Hematopoietic multipotent progenitor cell treated with erythropoietin and hydrocortisone succinate and interleukin-3 and kit ligand, for 17 days (in vitro differentiated cells): ENCODE results near the gene SYT1.

Experiments used
- DNase-seq: peaks from one replicate; pipeline ENCODE4 v3.0.0-alpha.2; 2015; ENCODE audit warnings: low spot score

Gene SYT1

DNA sequence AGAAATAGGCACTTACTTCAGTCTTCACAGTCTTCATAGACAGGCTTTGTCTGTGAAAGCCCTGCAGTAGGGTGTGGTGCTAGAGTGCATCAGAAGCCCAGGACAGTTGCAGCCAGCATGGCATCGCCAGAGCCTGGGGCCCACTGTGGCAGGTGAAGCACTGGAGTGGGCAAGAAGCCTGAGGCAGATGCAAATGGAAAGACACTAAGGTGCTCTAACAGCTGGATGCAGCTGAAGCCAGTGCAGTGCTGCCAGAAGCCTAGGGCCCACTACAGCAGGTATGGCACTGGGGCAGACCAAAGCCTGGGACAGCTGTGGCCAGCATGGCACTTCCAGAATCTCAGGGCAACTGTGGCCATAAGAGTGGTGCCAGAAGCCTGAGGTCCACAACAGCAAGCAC, 358.6 kb downstream of the SYT1 start:
- no peak for DNase-seq

DNA sequence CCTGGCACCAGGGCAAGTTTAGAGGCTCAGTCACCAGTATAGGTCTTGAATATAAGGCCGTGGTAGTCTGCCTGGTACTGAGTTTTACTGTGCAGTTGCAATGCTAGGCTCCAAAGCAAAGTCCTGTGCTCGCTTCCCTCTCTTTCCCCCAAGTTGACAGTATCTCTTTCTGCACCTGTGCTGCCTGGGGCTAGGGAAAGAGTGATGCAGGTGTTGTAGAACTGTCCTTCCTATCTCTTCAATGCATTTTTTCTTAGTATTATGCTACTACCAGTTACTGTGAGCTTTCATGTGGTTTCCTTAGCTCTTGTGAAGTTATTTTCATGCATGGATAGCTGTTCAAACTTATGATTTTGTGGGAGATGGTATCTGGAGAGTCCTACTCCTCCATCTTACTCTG, 359.2 kb downstream of the SYT1 start:
- no peak for DNase-seq

DNA sequence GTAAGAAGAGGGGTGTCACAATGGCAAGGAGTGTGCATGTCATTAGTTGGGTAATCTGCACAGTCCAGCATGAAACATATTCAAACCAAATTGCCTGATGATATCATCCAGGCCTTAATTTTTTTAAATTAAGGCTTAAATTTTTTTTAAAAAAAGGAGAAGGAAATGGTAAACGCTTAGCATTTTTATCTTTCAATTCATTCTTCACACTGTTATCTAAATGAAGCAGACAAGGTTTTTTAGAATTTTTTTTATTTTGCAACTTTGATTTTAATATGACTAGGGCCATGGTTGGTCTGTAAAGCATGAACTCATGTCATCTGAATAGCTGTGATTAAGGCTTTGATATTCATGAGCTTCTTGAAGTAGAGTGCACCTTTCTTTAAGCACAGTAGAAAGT, 362.5 kb downstream of the SYT1 start:
- DNase-seq: no peak

DNA sequence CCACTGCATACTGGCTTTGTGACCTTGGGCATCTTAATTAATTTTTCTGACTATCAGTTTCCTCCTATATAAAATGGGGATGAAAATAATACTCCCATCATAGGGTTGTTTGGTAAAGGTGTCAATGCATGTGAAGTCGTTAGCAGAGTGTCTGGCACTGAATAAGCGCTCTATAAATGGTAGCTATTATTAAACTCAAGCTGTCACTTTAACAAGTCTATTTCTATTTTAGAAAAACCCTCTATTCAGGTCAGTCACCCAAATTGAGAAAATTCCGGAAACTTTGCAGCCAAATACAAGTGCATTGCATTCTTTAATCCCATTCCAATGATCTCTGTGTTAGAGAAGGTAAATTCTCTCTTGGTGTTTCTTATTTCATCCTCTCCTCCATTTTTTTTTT, 363.1 kb downstream of the SYT1 start:
- no peak for DNase-seq

DNA sequence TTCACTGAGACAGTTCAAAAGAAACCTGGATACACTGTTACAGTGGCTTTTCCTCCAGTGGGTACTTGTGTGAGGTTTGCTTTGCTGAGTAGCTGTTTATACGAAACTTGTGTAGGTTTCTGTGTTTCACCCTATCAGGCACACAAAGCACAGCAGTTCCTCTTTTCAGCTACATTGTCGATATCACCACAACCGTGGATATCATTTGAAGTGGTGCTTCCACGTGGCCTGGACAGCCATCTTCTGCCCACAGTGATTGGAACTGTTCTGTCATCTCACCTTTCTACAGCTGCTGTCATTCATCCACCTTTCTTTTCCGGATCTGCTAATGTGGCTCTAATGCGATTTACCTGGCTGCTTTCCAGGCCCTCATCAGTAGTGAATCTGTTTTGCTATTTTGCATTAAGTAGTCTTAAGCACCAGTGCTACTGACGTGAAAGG, 368.8 kb downstream of the SYT1 start:
- no peak for DNase-seq

DNA sequence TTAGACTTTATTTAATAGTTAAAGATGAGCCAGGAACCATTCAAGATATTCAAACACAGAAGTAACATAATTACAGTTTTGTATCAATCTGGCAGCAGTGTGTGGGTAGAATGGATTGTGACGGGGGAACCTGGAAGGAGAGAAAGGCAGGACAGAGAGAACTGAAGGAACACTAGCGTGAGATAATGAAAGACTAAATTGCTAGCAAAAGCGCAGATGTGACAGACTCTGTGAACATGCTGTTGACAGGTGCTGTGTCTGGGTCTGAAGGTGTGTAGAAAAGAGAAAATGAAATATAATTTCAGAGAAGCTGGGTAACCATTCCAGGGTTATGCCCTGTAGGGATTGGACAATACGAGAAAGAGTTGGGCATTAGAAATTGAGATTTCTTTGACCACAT, 372.3 kb downstream of the SYT1 start:
- DNase-seq: no peak

DNA sequence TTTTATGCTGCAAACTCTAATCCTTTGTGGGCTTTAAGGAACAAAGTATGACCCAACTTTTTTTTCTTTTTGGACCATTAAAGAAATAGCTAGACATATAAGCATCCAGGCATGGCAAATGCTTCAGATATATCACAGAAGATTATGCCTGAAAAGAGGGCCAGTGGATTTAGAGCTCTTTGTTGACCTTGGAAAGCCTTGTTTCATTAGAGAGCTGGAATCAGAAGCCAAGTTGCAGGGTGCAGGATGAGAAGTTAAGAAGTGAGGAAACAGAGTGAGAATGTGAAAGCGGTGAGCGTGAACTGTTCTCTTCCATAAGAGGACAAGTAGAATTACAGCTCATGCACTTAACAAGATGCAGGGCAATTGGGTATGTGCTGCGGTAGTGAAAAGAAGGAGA, 373.7 kb downstream of the SYT1 start:
- DNase-seq: no peak

DNA sequence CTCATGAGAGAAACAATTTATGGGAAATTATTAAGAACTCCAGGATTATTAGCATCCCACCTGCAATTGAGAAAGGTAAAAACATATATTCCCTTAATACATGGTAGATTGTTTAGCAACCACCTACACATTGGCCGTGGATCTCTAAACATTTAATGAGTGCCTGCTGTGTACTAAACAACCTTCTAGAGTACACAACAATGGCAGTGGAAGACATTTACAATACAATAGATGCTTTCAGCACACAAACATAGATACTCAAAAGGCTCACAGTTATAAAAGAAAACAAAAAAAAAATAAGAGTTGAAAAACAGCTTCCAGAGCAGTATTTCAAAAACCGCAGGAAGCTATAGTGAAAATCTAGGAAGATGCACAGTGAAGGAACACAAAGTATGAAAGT, 382.9 kb downstream of the SYT1 start:
- no peak for DNase-seq

DNA sequence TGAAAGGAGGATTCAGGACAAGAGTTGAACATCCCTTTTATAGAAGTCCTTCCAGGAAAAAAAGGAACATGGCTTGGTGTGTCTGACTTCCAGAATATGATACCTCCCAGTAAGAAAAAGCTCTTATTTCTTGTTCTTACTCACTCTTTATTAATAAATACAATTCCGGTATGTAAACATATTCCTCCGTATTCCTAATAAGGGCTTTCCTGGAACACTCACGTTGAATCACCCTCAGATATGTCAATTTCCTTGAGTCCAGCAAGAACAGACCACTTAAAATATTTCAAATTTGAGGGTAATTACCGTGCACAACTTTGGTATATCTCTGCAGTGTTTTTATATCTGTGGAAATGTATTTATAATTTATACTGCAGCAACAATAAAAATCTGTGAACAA, 385.6 kb downstream of the SYT1 start:
- no peak for DNase-seq

DNA sequence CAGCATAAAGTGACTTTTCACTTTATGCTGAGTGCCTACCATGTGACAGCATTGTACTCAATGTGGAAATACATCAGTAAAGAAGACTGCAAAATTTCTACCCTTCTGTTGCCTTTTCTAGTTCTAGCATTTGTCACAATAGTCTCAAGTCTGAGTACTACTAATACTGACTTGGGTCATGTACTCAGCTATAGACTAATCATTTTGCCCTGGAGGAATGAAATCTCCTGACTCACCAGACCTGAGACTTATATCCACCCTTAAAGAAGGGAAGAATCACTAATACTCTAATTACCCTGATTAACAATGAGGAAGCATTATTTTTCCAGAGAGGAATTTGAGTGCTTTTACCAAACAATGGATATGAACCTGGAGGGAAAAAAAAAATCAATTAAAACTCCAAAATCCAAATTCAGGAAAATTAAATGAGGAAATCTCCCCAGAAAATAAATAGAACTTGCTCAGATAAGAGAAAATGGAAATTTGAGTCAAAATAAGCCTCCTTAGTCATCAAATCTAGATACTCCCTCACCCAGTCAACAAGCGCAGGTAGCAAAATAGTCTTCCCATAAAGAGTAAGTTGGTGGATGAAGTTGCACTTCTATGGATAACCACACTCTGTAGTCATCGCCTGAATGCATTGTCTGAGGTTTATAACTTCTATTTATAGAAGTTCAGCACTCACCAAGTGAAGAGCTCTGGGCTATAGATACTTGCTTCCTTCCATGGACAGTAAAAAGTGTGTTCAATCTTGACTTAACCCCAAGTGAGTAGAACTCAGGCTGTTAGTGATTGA, 386.6 kb downstream of the SYT1 start:
- no peak for DNase-seq

DNA sequence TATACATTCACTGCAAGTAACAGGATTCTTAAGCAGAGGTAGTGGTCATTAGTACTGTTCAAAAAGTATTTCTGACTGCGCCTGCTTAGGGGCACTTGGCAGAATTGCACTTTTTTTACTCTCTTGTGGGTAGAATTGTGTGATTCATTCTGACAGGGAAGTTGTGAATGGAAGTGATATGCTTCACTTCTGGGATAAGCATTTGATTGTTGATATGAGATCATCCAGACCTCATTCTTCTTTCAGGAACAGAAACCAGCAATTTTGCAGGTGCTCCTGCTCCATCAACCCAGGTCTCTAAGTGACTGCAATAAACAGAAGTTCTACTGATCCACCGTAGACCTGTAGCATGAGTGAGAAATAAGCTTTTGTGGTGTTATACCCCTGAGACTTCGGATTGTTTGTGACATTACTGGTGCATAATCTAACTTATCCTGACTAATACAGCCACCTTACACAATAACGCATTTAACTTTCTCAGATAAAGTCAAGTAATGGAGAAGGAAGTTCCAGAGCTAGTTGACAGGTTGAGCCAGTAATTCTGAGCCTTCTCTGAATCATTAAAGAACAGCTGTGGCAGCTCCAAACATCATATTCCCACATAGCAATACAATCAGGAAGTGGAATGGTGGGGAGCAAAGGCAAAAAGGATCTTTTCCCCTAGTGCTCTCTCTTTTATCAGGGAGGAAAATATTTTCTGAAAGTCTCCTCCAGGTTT, 387.9 kb downstream of the SYT1 start:
- no peak for DNase-seq

DNA sequence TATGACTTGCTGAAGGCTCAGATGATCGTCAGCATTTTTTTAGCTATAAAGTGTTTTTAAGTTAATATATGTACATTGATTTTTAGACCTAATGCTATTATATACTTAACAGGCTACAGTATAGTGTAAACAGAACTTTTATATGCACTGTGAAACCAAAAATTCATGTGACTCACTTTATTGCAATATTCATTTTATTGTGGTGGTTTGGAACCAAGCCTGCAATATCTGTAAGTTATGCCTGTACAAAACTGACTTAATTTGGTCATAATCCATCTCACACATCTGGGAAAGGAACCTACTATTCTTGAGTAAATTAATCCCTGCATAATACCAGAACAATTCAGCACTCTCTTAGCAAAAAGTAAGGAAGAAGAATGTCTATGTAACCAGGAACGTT, 390.7 kb downstream of the SYT1 start:
- no peak for DNase-seq

DNA sequence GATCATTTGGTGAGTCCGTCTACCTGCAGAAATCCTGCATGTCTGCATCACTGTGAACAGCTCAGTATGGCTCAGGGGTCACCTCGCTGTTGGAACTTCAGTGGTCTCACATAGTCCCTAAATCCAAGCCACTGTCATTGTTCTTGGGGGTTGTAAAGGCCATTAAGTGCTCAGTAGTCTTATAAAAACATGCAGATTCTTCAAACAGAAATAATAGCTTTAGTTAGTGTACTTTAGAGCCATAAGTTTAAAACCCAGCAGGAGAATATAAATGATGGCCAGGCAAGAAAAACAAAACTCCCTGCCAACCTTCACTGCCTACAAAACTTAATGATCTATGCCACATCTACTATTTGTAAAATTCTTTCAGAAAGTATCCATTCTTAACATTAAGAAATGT, 396.3 kb downstream of the SYT1 start:
- DNase-seq: no peak

DNA sequence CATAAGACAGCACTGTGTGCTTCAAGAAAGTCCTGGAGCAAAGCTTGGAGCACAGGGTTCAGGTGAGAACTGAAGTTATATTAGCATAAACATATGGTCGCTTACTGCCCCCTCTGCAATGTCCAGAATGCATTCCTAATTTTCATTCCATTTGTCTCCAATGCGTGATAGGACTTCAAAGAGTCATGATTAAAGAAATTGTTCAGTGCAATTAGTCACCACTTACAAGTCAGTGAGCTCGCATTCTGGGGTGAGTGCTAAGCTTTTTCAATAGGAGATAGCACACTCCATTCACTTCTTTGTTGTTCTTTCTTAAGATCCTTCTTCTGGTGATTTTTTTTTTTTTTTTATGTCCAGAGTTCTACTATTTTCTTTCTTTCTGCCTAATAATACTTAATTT, 398.4 kb downstream of the SYT1 start:
- no peak for DNase-seq

DNA sequence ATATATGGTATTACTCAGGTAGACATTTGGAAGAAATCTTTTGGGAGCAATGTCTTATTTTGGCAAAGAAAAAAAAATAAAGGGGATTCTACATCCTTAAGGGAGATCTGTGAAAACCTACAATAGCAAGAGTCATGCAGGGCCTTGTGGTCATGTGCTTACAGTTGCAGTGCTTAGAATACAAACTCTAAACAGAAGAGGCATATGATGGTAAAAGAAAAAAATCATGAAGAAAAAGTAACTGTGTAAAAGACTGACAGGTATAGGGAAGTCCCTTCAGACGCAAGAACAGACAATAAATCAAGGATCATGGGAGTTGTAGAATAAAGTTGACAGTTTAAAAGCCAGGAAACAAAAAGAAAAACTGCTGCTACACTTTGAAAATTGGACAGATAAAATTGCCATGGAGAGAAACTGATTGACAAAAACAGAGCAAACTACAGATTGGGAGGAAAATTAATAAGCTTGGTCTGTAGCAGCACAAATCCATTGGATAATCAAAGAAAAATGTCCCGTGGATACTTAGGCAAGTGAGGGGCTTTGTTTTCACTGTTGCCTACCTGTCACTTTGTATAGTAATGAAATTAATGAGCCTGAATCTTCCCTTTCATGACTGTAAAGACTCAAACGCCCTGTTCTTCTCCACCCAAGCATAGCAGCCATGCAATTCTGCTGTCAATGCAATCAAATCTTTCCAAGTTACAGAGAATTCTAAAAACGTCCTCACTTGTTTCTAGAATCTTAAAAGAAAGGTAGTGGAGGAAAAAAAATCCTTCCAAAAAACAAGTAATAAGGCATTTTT, 402.0 kb downstream of the SYT1 start:
- DNase-seq: no peak

DNA sequence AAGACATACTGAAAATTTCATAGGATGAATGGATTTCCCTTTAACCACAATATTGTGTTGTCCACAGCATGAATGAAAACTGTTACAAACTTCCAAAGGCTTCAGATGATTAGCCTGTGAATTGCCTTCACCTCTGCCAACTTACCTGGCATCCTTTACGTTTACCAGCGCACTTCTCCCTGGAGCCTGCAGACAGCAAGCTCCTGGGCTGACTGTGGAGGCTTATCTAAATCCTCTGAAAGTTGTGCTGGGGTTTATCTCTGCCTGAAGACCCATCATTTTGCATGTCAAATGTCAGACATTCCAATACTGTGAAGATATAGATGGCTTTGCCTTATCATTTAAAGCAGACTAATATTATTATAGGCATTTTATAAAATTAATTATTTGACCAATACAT, 403.0 kb downstream of the SYT1 start:
- no peak for DNase-seq

DNA sequence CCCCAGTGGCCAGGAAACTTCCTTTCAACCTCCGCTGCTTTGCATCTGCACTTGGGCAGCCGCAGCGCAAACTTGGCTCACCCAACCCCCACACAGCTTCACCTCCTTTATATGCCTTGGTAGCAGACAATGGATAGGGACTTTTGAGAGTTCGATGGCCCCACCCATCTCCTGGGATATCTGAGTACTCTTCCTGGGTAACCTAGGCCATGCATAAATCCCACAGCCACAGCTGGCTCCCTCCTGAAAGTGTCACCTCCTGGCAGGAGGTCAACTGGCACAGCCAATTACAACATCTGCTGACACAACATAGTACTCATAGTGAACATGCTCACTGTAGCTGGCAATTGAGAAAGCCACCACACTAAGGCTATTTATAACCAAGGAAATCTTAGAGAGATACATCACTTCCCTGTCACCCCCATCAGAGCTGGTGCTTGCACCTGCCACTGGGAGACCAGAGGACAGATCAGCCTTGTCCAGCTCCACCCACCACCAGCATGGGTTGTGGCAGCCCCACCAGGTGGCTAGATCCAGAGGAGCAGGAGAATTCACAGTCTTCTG, 410.0 kb downstream of the SYT1 start:
- DNase-seq: no peak

DNA sequence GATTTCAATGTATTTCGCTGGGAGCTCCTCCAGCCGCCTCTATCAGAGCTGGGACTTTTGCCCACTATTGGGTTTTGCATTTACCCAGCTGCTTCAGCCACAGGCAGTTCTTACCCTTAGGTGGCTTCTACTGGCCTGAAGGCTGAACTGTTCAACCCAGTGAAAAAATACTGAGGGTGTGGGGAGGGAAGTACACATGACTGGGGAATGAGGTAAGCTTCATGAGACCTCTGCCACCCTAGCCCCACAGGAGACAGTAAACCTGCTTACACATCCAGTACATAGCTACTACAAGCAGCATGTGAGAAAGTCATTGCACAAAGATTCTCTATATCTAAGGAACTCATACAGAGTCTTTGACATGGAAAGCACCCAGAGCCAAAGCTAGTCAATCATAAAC, 411.1 kb downstream of the SYT1 start:
- DNase-seq: no peak

DNA sequence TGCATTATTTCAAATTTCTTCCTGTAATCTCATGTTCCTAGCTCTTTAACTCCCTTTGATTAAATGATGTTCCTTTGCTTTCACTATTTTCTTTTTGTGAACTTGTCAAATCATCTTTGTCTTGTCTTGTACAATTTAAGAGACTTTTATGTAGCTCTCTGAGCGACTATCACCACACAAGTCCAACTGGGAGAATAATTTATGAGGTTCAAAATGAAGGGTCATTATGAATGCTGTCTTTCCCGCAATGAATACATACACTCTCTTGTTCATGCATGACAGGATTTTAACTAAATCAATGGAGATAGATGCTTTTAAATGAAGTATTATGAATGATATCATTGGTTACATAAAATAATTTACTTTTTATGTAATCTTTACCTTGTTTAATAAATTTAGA, 418.8 kb downstream of the SYT1 start:
- no peak for DNase-seq

DNA sequence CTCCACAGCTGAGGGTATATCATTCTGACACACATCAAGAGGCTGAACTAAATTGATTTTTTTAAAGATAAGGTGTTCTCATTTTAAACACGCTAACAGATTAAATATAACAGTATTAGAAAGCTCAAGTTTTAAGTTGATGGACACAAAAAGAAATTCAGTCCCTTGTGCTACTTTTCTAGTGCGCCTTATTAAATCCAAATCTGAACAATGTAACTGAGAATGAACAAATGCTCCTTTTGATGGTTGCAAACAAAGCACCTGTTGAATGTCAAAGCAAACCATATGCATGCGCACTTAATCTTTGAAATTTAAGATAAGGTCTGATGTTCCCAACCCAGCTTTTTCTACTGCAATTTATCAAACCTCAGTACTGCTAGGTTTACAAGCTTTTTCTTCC, 424.3 kb downstream of the SYT1 start:
- no peak for DNase-seq

DNA sequence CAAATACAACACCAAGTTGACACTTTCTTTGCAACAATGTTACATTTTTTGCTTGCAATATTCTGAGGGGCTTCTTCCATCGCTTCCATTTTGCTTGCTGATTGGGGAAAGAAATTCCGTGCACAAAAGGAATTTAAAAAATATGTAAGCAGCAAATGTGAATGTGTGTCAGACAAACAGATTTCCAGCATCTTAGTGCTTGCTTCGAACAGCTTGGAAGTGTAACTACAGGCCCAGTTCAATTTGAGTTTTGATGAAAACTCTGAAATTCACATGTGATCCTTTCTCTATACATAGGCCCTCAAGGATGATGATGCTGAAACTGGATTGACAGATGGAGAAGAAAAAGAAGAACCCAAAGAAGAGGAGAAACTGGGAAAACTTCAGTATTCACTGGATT, 427.1 kb downstream of the SYT1 start:
- no peak for DNase-seq

DNA sequence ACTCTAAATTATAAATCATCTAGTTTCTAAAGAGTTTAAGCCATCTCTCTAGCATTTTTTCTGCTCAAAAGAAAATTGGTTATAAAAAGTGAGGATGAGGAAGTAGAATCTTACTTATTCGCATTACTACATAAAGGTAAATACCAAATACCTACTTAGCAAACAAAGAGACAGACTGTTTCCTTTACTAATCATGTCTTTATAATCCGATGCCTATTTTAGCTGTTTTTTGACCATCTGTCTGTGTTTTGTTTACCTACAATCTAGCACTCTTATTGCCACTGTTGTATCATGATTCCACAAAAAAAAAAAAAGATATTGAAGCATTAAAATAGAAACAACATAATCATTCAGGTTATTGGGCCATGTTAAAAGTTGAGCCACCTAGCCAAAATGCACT, 430.0 kb downstream of the SYT1 start:
- DNase-seq: no peak

DNA sequence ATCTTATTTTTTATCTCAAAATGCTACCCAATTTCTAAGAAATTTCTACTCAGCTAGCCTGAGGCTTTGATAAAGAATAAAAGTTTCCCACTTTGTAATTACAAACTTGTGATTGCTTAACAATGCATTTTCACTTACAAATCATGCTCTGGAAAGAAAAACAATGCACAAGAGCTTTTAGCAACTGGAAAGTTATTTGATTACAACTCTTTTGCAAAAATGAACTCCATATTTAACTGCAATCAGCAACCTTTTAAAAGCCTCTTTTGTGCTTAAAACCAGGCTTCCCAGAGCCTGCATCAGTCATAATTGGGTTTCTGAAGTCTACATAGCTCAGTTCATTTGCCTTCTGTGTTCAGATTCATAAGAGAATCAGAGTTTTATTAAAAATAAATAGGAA, 431.0 kb downstream of the SYT1 start:
- no peak for DNase-seq
